WTC11 (cell line): ENCODE measurements around the gene ERVW-1. TPM values are rescaled to one million over a fixed set of nuclear protein-coding genes. Genes with fewer than 3 reads are reported as not detected.
"Not testable (repeated sequence)": the region's sequence is repeated elsewhere in the genome, so short reads cannot be mapped to it uniquely, and the experiment has no call there.

Source experiments
- ATAC-seq: fragments of 200-7000 bp; cut with Tn5 transposase; 2 replicates; pipeline ENCODE4 v1.10.0; 2021; ENCODE audit warnings: mild to moderate bottlenecking, moderate library complexity
- CTCF ChIA-PET: fragments of 300-600 bp; sonication (Branson Sonifier 250); formaldehyde crosslinking; loops from one replicate; lab custom pipeline; 2021; ENCODE audit warnings: antibody characterized with exemption; lab: Charles Lee
- POLR2A ChIA-PET: fragments of 350-600 bp; sonication (Branson Sonifier 250); formaldehyde crosslinking; loops from one replicate; lab custom pipeline; 2021; ENCODE audit warnings: antibody characterized with exemption; lab: Charles Lee
- DNase-seq: peaks from one replicate; pipeline ENCODE4 v3.0.0; 2021; ENCODE audit warnings: low spot score
- H3K27ac Mint-ChIP-seq: 2 replicates; pipeline ENCODE4 v1.8.0; 2021; ENCODE audit warnings: mixed read lengths
- H3K27me3 Mint-ChIP-seq: 2 replicates; pipeline ENCODE4 v1.8.0; 2021; ENCODE audit warnings: low read depth, mild to moderate bottlenecking, moderate library complexity, mixed read lengths
- H3K36me3 Mint-ChIP-seq: 2 replicates; pipeline ENCODE4 v1.8.0; 2021; ENCODE audit warnings: mixed read lengths
- H3K4me1 Mint-ChIP-seq: 2 replicates; pipeline ENCODE4 v1.8.0; 2022; ENCODE audit warnings: mixed read lengths
- H3K4me3 Mint-ChIP-seq: 2 replicates; pipeline ENCODE4 v1.8.0; 2021; ENCODE audit warnings: mild to moderate bottlenecking, moderate library complexity, mixed read lengths
- H3K9me3 Mint-ChIP-seq: 2 replicates; pipeline ENCODE4 v1.8.0; 2021; ENCODE audit warnings: mixed read lengths
- ATF6 ChIP-seq: sonication (generic); formaldehyde crosslinking; IDR thresholded peaks from 2 replicates; pipeline ENCODE4 v1.8.1; 2023; ENCODE audit warnings: mild to moderate bottlenecking, missing genetic modification reagents
- CDX4 ChIP-seq: fragments of 250-450 bp; sonication (Bioruptor Pico); IDR thresholded peaks from 2 replicates; pipeline ENCODE4 v1.9.0; 2021; ENCODE audit warnings: moderate library complexity, mild to moderate bottlenecking, inconsistent platforms, borderline replicate concordance
- E2F5 ChIP-seq: sonication (generic); formaldehyde crosslinking; IDR thresholded peaks from 2 replicates; pipeline ENCODE4 v1.8.1; 2022; ENCODE audit warnings: mild to moderate bottlenecking, moderate library complexity, missing genetic modification reagents
- GABPB1 ChIP-seq: sonication (generic); formaldehyde crosslinking; IDR thresholded peaks from 2 replicates; pipeline ENCODE4 v1.8.1; 2023; ENCODE audit warnings: mild to moderate bottlenecking, missing genetic modification reagents
- GRHL2 ChIP-seq: fragments of 250-450 bp; sonication (Bioruptor Pico); IDR thresholded peaks from 2 replicates; pipeline ENCODE4 v1.8.0; 2022; ENCODE audit warnings: mild to moderate bottlenecking, moderate library complexity; ENCODE audit not compliant: insufficient replicate concordance, severe bottlenecking
- MAX ChIP-seq: sonication (generic); formaldehyde crosslinking; IDR thresholded peaks from 2 replicates; pipeline ENCODE4 v1.8.0; 2022; ENCODE audit warnings: mild to moderate bottlenecking, missing genetic modification reagents
- MYBL2 ChIP-seq: sonication (generic); formaldehyde crosslinking; IDR thresholded peaks from 2 replicates; pipeline ENCODE4 v1.8.1; 2023; ENCODE audit warnings: mild to moderate bottlenecking, moderate library complexity, missing genetic modification reagents
- NR1H2 ChIP-seq: sonication (generic); formaldehyde crosslinking; IDR thresholded peaks from 2 replicates; pipeline ENCODE4 v1.9.0; 2021; ENCODE audit warnings: mild to moderate bottlenecking, moderate library complexity, missing genetic modification reagents
- NR3C1 ChIP-seq: sonication (generic); formaldehyde crosslinking; conservative IDR thresholded peaks from 2 replicates; pipeline ENCODE4 v1.8.1; 2023; ENCODE audit warnings: low read depth, mild to moderate bottlenecking, missing genetic modification reagents
- PREB ChIP-seq: sonication (generic); formaldehyde crosslinking; IDR thresholded peaks from 2 replicates; pipeline ENCODE4 v1.8.1; 2022; ENCODE audit warnings: mild to moderate bottlenecking, missing genetic modification reagents, moderate library complexity, borderline replicate concordance
- SMAD4 ChIP-seq: sonication (generic); formaldehyde crosslinking; IDR thresholded peaks from 2 replicates; pipeline ENCODE4 v1.8.0; 2022; ENCODE audit warnings: mild to moderate bottlenecking, missing genetic modification reagents
- TCF7 ChIP-seq: sonication (generic); formaldehyde crosslinking; IDR thresholded peaks from 2 replicates; pipeline ENCODE4 v1.8.0; 2022; ENCODE audit warnings: mild to moderate bottlenecking, low read depth, missing genetic modification reagents, moderate library complexity
- TEAD1 ChIP-seq: sonication (generic); formaldehyde crosslinking; IDR thresholded peaks from 2 replicates; pipeline ENCODE4 v1.8.0; 2022; ENCODE audit warnings: mild to moderate bottlenecking, missing genetic modification reagents
- TP53 ChIP-seq: sonication (generic); formaldehyde crosslinking; IDR thresholded peaks from 2 replicates; pipeline ENCODE4 v1.8.1; 2023; ENCODE audit warnings: mild to moderate bottlenecking, missing genetic modification reagents
- ZNF232 ChIP-seq: sonication (generic); formaldehyde crosslinking; IDR thresholded peaks from 2 replicates; pipeline ENCODE4 v1.8.0; 2022; ENCODE audit warnings: mild to moderate bottlenecking, missing genetic modification reagents
- ZNF281 ChIP-seq: sonication (generic); formaldehyde crosslinking; IDR thresholded peaks from 2 replicates; pipeline ENCODE4 v1.8.0; 2023; ENCODE audit warnings: mild to moderate bottlenecking, missing genetic modification reagents
- ZNF396 ChIP-seq: fragments of 250-450 bp; sonication (Bioruptor Pico); IDR thresholded peaks from 2 replicates; pipeline ENCODE4 v1.8.0; 2021; ENCODE audit warnings: mild to moderate bottlenecking, moderate library complexity, borderline replicate concordance
- total RNA-seq: library from RNA; stranded (reverse); gene quantifications from 3 replicates; pipeline ENCODE4 v1.2.3, GENCODE V29; 2021

ERVW-1 gene
- total RNA-seq, 1 experiment from 2014 or later = 0.07 TPM

GRCh38 chr7:92487804-92488203 lies 10.1 kb upstream of the ERVW-1 start (continued):
- no peak for TF ChIP-seq PREB (CRISPR knock-in tag)

- H3K36me3 Mint-ChIP-seq = peaks cover 28% of the 10 kb centered on the region
- no peak overlapping the region for H3K27ac Mint-ChIP-seq
- no peaks in the 10 kb centered on the region for H3K4me1 Mint-ChIP-seq
- no peaks in the 10 kb centered on the region for H3K9me3 Mint-ChIP-seq
- H3K27me3 Mint-ChIP-seq = no peaks in the 10 kb centered on the region
- TF ChIP-seq ZNF232 (CRISPR knock-in tag) = no peak
- no peak for TF ChIP-seq TP53
- no peak for TF ChIP-seq NR3C1 (CRISPR knock-in tag)
- no peak for TF ChIP-seq ATF6 (CRISPR knock-in tag)
- no peak for TF ChIP-seq ZNF396 (CRISPR knock-in tag)
- TF ChIP-seq GABPB1 (CRISPR knock-in tag) = no peak
- no peak for TF ChIP-seq MYBL2
- no peak for TF ChIP-seq MAX (CRISPR knock-in tag)
- no peak for TF ChIP-seq TCF7 (CRISPR knock-in tag)
- TF ChIP-seq TEAD1 (CRISPR knock-in tag) = no peak
- H3K4me3 Mint-ChIP-seq = no peak overlapping the region
- ChIA-PET CTCF (no interaction called here), POLR2A (no interaction called here)
- no peak for ATAC-seq
- no peak for DNase-seq
Measured at GRCh38 chr7:92485974-92486373, 8.2 kb upstream of the ERVW-1 start.

- DNase-seq = no peak
- ChIA-PET POLR2A (no interaction called here), CTCF (no interaction called here)
- Mint-ChIP-seq H3K27me3 (no peaks in the 10 kb centered on the region), H3K9me3 (no peaks in the 10 kb centered on the region), H3K4me1 (no peaks in the 10 kb centered on the region), H3K27ac (no peak overlapping the region), H3K36me3 (peaks cover 25% of the 10 kb centered on the region), H3K4me3 (no peak overlapping the region)
- no peak for ATAC-seq
- TF ChIP-seq TCF7 (CRISPR knock-in tag) = no peak
- no peak for TF ChIP-seq NR1H2 (CRISPR knock-in tag)
- no peak for TF ChIP-seq TEAD1 (CRISPR knock-in tag)
- TF ChIP-seq GRHL2 (CRISPR knock-in tag) = no peak
- TF ChIP-seq E2F5 = no peak
- TF ChIP-seq CDX4 = no peak
- TF ChIP-seq MAX (CRISPR knock-in tag) = no peak
- no peak for TF ChIP-seq ZNF281 (CRISPR knock-in tag)
- TF ChIP-seq SMAD4 (CRISPR knock-in tag) = no peak
Measured at GRCh38 chr7:92485267-92485892, 7.6 kb upstream of the ERVW-1 start.

GRCh38 chr7:92484226-92484625 lies 6.5 kb upstream of the ERVW-1 start:
- H3K36me3 Mint-ChIP-seq = peaks cover 19% of the 10 kb centered on the region
- H3K4me3 Mint-ChIP-seq, H3K9me3 Mint-ChIP-seq, DNase-seq, H3K4me1 Mint-ChIP-seq, POLR2A ChIA-PET, H3K27me3 Mint-ChIP-seq, ATAC-seq, CTCF ChIA-PET, H3K27ac Mint-ChIP-seq: not testable (repeated sequence)

- H3K4me1 Mint-ChIP-seq, ATAC-seq, H3K4me3 Mint-ChIP-seq, H3K9me3 Mint-ChIP-seq, H3K27ac Mint-ChIP-seq, DNase-seq, CTCF ChIA-PET, H3K27me3 Mint-ChIP-seq: not testable (repeated sequence)
- H3K36me3 Mint-ChIP-seq = peaks cover 17% of the 10 kb centered on the region
- POLR2A ChIA-PET = interaction anchor here (0.6 kb wide), 1 partner anchor 365 kb away, joined by 5 read pairs; no protein-coding TSS in a partner anchor
Measured at GRCh38 chr7:92483624-92484023, 5.9 kb upstream of the ERVW-1 start.
